Endodermal cell (in vitro differentiated cells): ENCODE measurements around the gene GPR61. TPM values are rescaled to one million over a fixed set of nuclear protein-coding genes. Genes with fewer than 3 reads are reported as not detected.
A peak's percentile ranks its signal among the peaks of the same experiment; 100 is the strongest.

ENCODE experiments used
- DNase-seq: peaks from one replicate; pipeline ENCODE4 v3.0.0-alpha.2; 2017
- H3K27ac ChIP-seq: 2 replicates; pipeline ENCODE4 v1.5.1; 2013; ENCODE audit warnings: mild to moderate bottlenecking, low read depth, low read length, moderate library complexity
- H3K27me3 ChIP-seq: 2 replicates; pipeline ENCODE4 v1.6.1; 2013; ENCODE audit warnings: mild to moderate bottlenecking, low read length, moderate library complexity; ENCODE audit not compliant: insufficient read depth, control insufficient read depth, poor library complexity, severe bottlenecking
- H3K36me3 ChIP-seq: 2 replicates; pipeline ENCODE4 v1.7.0; 2013; ENCODE audit warnings: mild to moderate bottlenecking, low read length, moderate library complexity; ENCODE audit not compliant: control insufficient read depth, insufficient read depth
- H3K4me1 ChIP-seq: one replicate; pipeline ENCODE4 v1.7.0; 2013; ENCODE audit warnings: low read length; ENCODE audit not compliant: control insufficient read depth, insufficient read depth
- H3K4me3 ChIP-seq: 2 replicates; pipeline ENCODE4 v1.5.1; 2013; ENCODE audit warnings: mild to moderate bottlenecking, low read length, moderate library complexity
- H3K9ac ChIP-seq: 2 replicates; pipeline ENCODE4 v1.6.1; 2013; ENCODE audit warnings: mild to moderate bottlenecking, low read length, moderate library complexity; ENCODE audit not compliant: poor library complexity, severe bottlenecking; ENCODE audit errors: extremely low read depth
- H3K9me3 ChIP-seq: 2 replicates; pipeline ENCODE4 v1.6.1; 2013; ENCODE audit warnings: mild to moderate bottlenecking, low read length, moderate library complexity; ENCODE audit not compliant: control insufficient read depth
- H3K27ac Mint-ChIP-seq: 2 replicates; pipeline ENCODE4 v1.8.0; 2020; ENCODE audit warnings: mixed read lengths
- H3K27me3 Mint-ChIP-seq: 2 replicates; pipeline ENCODE4 v1.8.0; 2021; ENCODE audit warnings: mild to moderate bottlenecking, mixed read lengths; ENCODE audit not compliant: insufficient read depth
- H3K36me3 Mint-ChIP-seq: 2 replicates; pipeline ENCODE4 v1.8.0; 2020; ENCODE audit warnings: low read depth, mixed read lengths
- H3K4me1 Mint-ChIP-seq: 2 replicates; pipeline ENCODE4 v1.8.0; 2020; ENCODE audit warnings: mixed read lengths
- H3K4me3 Mint-ChIP-seq: 2 replicates; pipeline ENCODE4 v1.8.0; 2020; ENCODE audit warnings: mild to moderate bottlenecking, moderate library complexity, mixed read lengths
- H3K9me3 Mint-ChIP-seq: 2 replicates; pipeline ENCODE4 v1.8.0; 2020; ENCODE audit warnings: mild to moderate bottlenecking, mixed read lengths
- WGBS, 2 experiments: methylation state at CpG; one replicate each; pipeline versions ENCODE4 v1.1.5 to v1.1.7; 2013; ENCODE audit warnings: missing lambda C conversion rate in 2 of 2, mixed read lengths in 1 of 2; ENCODE audit not compliant: insufficient coverage in 1 of 2, insufficient read length in 1 of 2; 5-methylcytosine and 5-hydroxymethylcytosine counted together
- total RNA-seq, 2 donors: library from RNA; stranded (reverse); fragmentation: NEBNext Ultra II Directional in 1 of 2; extraction: Animal tissue kit (Norgen Biotek cat#: 25700) in 1 of 2; gene quantifications; 2 replicates in 1 of 2; 3 replicates in 1 of 2; pipeline ENCODE4 v1.2.1, GENCODE V29; 2021
- TF ChIP-seq, protein P1 (sequence below): fragments of 200-600 bp; sonication (generic); conservative IDR thresholded peaks from 2 replicates; pipeline ENCODE4 v1.5.0; 2021; ENCODE audit warnings: antibody characterized with exemption, mild to moderate bottlenecking

The GPR61 gene
- total RNA-seq, 2 donors from 2014 or later = 0.93 TPM; not detected in 1

DNA sequence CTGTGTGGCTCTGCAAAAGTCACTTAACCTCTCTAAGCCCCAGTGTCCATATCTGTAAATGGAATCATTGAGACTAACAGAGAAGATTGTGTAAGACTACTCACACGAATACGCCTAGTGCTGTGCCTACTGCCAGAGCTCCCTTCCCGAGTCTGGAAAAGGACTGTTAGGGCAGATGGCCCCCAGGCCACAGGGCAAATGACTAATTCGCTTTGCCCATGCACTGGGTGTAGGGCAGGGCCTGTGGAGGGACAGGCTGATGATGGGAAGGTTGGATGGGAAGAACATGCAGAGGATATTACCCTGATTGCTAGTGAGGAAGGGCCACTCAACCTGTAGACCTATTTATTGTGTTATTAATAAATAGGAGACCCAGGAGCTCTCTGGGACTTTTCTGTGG, 4.2 kb upstream of the GPR61 start:
- no peak overlapping the region for H3K9ac ChIP-seq
- Mint-ChIP-seq H3K27ac (no peak overlapping the region), H3K9me3 (no peaks in the 10 kb centered on the region), H3K36me3 (no peaks in the 10 kb centered on the region), H3K4me1 (peaks cover 4% of the 10 kb centered on the region), H3K27me3 (peaks cover 3% of the 10 kb centered on the region), H3K4me3 (no peak overlapping the region)
- no peaks in the 10 kb centered on the region for H3K36me3 ChIP-seq
- WGBS, 2 experiments = 86 to 100% methylated on average over 2 to 4 of the region's 4 CpGs
- no peak overlapping the region for H3K27ac ChIP-seq
- H3K27me3 ChIP-seq = no peaks in the 10 kb centered on the region
- no peak overlapping the region for H3K4me3 ChIP-seq
- no peaks in the 10 kb centered on the region for H3K9me3 ChIP-seq
- H3K4me1 ChIP-seq = peaks cover 3% of the 10 kb centered on the region
- no peak for DNase-seq
- TF ChIP-seq, protein P1, sequence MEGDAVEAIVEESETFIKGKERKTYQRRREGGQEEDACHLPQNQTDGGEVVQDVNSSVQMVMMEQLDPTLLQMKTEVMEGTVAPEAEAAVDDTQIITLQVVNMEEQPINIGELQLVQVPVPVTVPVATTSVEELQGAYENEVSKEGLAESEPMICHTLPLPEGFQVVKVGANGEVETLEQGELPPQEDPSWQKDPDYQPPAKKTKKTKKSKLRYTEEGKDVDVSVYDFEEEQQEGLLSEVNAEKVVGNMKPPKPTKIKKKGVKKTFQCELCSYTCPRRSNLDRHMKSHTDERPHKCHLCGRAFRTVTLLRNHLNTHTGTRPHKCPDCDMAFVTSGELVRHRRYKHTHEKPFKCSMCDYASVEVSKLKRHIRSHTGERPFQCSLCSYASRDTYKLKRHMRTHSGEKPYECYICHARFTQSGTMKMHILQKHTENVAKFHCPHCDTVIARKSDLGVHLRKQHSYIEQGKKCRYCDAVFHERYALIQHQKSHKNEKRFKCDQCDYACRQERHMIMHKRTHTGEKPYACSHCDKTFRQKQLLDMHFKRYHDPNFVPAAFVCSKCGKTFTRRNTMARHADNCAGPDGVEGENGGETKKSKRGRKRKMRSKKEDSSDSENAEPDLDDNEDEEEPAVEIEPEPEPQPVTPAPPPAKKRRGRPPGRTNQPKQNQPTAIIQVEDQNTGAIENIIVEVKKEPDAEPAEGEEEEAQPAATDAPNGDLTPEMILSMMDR = no peak

DNA sequence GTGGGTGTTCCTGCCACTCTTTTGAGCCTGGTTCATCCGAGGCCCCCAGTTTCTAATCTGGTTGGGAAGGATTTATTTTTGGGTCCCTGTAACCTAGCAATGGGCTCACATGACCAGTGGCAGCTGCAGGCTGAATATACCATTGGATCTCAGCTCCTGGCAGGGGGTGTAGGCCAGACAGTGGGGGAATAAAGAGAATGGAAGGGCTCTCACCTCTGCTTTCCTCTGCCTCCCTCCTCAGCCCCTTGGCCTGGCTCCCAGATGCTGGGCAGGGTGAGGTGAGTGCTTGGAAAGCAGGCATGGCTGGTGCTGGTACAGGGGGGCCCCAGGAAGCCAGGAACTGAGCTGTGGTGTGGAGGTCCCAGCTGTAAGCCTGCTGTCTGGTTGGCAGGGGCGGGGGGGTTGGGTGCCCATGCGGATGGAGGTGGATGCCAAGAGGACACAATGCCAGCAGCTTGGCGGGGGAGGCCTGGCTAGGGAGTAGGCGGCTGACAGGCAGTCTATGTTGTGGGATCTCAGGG, 3.6 kb upstream of the GPR61 start:
- Histone ChIP-seq H3K4me1 (peaks cover 3% of the 10 kb centered on the region), H3K36me3 (no peaks in the 10 kb centered on the region), H3K9ac (no peak overlapping the region), H3K9me3 (no peaks in the 10 kb centered on the region), H3K4me3 (no peak overlapping the region), H3K27ac (no peak overlapping the region), H3K27me3 (peaks cover 3% of the 10 kb centered on the region)
- H3K27me3 Mint-ChIP-seq = peaks cover 3% of the 10 kb centered on the region
- no peak overlapping the region for H3K4me3 Mint-ChIP-seq
- TF ChIP-seq, protein P1 = no peak
- no peaks in the 10 kb centered on the region for H3K9me3 Mint-ChIP-seq
- no peak for DNase-seq
- H3K4me1 Mint-ChIP-seq = peaks cover 4% of the 10 kb centered on the region
- H3K36me3 Mint-ChIP-seq = no peaks in the 10 kb centered on the region
- 78 to 87% methylated on average over 1 to 5 of the region's 5 CpGs for WGBS, 2 experiments
- H3K27ac Mint-ChIP-seq = no peak overlapping the region

DNA sequence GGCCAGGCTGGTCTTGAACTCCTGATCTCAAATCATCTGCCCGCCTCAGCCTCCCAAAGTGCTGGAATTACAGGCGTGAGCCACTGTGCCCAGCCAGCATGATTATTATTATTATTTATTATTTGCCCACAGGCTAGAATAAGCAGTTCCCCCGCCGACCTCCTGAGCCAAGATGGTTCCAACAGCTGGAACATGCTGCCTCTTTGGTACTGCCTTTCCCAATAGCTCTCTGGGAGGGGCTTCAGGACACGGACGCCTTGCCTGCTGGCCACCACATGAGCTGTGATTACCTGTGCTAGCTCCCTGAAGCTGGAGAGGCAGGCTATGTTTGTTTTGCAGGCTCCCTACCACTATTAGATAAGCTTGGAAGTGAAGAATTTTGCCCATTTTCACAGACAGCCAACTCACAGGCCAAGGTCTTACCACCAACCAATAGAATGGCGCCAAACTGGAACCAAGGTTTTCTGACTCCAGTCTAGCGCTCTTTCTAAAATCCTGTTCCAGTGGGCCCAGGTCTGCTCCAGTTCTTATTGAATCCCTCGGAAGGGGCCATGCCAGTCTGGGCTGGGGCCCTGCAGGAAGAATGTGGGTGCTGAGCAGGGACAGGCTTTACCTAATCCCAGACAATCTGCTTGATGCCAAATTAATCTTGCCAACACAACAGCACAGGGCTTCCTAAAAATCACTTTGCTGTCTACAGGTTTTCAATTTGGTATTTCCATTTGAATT, 2.1 kb upstream of the GPR61 start:
- TF ChIP-seq, protein P1 = no peak
- no peaks in the 10 kb centered on the region for H3K36me3 Mint-ChIP-seq
- no peaks in the 10 kb centered on the region for H3K9me3 Mint-ChIP-seq
- Histone ChIP-seq H3K36me3 (no peaks in the 10 kb centered on the region), H3K9me3 (no peaks in the 10 kb centered on the region), H3K4me3 (no peak overlapping the region), H3K27ac (no peak overlapping the region), H3K4me1 (peaks cover under 1% of the 10 kb centered on the region), H3K27me3 (peaks cover 11% of the 10 kb centered on the region), H3K9ac (no peak overlapping the region)
- 89 to 97% methylated on average over 5 to 9 of the region's 9 CpGs for WGBS, 2 experiments
- peak; percentile 55 for DNase-seq
- H3K27ac Mint-ChIP-seq = no peak overlapping the region
- H3K4me1 Mint-ChIP-seq = peaks cover 4% of the 10 kb centered on the region
- H3K4me3 Mint-ChIP-seq = no peak overlapping the region
- peaks cover 3% of the 10 kb centered on the region for H3K27me3 Mint-ChIP-seq
